Measurements from ENCODE around the gene CLUH.
"Not testable (repeated sequence)": the region's sequence is repeated elsewhere in the genome, so short reads cannot be mapped to it uniquely, and the experiment has no call there.

CLUH gene

DNA sequence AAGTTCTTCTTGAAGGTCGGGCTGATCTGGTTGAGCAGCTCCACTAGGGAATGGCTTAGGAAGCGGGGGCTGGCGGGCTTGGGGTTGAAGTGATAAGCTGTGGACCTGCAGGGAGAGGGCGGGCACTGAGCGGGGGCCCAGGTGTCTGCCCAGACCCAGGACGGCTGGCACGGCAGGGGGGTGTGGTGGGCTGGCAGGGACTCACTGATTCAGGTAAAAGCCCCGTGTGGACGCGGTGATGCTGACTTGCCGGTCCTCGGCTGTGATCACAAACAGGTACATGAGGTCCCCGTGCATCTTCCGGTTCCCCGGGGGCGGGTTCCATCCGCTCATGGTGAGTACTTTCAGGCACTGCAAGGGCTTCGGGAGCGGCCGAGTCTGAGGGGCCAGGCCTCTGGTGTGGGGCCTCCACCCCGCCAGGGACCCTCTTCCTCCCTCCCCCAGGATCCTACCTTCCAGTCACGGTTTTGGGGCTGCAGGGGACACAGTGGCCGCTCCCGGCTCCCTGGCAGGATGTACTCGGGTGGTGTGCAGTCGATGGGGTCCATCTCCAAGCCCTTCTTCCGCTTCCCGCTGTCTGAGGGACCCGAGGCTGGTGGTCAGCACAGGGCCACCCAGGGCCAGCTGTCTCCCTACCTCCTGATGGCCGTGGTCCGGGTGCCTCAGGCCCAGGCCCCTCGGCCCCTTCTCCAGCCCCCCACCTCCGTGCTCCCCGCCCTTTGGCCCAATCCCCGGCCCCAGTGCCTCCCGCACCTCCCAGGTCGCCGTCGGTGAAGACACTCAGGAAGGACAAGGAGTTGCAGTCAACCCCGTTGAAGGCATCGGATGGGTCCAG lies 10.2 kb downstream of the CLUH start:
- no peak for DNase-seq

DNA sequence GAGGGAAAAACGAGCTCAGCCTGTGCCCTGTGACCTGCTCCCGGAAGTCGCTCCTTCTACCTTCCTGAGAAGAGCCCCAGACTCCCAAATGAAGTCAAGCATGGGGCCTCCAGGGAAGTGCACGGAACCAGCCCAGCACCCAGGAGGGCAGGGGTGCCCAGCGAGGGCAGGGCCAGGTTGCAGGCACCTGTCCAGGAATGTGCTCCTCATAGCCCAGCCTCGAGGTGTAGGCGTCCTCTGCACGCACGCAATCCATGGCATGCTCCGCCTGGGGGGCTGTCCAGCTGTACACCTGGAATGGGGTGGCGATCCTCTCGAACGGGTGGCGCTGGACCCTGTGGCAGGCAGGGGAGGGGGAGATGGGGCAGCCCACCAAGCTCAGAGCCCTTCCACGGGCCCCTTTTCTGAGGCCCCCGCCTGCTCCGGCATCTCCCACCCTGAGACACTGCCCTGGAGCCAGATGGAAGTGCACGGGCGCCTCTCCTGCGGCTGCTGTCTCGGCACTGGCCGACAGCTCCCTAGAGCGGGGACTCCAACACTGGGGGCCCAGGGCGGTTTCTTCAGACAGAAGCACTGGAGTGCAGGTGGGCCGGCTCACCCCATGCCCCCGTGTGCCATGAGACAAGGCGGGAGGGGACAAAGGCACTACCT lies 10.9 kb downstream of the CLUH start:
- DNase-seq: no peak

DNA sequence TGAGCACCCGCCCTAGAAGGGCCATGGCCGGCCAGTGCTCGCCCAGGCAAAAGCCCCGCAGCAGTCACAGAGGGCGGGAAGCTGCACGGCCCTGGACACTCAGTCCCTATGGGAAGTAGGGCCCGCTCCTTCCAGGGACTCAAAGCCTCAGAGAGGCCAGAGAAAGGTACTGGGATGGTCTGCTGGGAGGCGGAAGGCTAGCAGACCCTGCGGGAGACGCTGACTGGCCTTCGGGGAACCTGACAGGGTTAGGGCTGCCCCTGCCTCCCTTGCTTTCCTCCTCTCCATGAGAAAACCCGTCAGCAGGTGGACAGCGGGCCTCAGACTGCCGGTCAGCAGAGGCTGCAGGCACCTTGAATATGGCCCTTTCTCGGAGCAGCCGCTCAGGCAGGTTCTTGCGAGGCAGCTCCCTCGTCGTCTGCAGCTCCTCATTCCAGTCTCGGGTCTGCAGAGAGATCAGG lies 11.5 kb downstream of the CLUH start:
- no peak for DNase-seq

DNA sequence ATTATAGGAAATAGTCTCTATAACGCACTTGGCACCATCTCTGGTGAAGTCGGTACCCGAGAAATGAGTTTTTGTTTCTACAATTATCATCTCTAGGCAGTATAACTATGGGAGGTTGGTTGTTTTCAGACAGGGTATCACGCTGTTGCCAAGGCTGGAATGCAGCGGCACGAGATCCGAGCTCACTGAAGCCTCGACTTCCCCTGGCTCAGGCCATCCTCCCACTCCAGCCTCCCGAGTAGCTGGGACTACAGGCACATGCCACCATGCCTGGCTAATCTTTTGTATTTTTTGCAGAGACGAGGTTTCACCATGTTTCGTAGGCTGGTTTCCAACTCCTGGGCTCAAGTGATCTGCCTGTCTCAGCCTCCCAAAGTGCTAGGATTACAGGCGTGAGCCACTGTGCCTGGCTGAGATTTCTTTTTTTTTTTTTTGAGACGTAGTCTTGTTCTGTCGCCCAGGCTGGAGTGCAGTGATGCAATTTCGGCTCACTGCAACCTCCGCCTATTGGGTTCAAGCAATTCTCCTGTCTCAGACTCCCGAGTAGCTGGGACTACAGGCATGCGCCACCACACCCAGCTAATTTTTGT lies 12.3 kb downstream of the CLUH start:
- not testable (repeated sequence) for DNase-seq

DNA sequence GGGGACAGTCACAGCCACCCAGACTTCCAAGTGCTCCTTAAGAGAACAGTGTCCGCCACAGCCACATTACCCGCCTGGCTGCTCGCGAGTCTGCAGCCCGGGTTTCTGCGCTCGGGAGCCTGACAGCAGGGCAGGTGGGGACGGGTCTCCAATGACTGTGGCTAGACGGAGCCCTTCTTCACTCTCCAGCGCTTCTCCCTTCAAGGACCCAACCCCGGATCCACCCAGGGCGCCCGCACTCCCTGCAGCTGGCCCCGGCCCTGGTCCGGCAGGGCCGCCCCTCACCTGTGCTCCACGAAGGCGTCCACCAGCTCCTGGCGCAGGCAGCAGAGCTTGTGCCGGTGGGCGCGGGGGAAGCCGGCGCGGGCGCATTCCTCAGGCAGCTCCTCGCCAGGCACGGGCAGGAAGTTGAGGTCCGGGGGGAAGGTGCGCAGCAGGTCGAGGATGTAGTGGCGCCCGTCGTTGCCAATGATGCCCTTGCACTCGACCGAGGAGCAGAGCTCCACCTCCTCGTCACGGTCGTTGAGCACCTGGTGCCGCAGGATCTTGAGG lies 13.9 kb downstream of the CLUH start:
- no peak for DNase-seq

DNA sequence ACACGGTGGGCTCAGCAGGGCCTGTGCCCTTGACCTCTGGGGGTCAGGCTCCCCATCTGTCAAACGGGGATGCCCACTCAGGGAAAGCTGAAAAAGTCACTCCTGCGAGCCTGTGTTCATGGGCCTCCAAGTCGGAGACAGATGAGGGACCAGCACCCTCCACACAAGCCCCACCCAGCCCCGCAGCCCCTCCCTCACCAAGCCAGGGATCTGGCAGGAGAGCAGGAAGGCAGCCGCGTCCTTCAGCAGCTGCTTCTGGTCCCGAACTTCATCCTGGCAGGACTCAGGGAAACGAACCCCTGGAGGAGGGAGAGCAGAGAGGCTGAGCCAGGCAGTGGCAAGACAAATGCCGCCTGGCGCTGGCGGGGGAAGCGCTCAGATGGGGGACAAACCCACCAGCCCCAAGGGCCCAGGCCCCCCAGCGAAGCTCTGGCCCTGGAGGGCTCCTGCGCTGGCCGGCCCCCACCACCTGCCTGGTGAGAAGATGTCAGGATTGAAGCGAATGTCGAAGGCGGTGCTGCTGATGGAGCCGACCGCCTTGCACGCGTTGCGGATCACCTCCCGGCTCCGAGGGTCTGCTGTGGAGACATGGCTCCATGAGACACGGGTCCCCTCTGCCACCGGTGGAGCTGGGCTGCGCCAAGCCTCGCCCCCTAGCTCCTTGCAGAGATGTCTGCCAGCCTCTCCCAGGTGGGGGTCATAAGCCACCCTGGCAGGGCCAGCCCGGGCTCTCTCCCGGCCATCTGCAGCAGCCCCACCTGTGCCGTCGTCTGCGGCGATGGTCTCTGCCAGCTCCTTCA lies 15.4 kb downstream of the CLUH start:
- DNase-seq: no peak

DNA sequence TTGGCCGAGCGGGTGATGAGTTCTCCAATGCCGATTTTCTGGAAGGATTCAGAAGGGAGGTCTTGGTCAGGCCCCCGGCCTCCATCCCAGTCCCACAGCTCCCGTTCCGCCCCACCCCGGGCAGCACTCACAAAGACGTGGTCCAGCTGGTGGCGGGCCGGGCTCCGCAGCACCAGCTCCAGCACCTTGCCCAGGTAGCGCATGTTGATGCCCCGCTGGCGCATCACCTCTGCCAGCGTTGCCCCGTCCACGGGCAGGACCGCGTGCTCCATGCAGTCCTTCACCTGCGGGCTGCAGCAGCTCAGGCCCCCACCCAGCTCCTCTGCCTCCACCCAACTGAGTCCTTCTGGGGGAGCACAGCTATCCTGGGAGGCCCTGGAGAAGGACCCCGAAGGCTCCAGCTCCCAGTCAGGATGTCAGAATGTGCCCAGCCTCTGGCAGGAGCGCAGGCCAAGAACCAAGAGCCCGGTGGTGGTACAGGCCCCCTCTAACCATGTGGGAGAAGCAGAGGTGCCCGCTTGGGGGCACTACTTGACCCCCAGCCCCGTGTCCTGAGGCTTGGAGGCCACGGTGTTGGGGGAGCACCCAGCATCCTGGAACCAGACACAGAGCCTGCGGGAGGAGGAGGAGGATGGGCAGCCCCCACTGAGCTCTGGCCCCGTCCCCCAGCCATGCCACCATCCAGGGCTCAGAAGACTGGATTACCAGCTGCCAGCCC lies 16.2 kb downstream of the CLUH start:
- DNase-seq: no peak

DNA sequence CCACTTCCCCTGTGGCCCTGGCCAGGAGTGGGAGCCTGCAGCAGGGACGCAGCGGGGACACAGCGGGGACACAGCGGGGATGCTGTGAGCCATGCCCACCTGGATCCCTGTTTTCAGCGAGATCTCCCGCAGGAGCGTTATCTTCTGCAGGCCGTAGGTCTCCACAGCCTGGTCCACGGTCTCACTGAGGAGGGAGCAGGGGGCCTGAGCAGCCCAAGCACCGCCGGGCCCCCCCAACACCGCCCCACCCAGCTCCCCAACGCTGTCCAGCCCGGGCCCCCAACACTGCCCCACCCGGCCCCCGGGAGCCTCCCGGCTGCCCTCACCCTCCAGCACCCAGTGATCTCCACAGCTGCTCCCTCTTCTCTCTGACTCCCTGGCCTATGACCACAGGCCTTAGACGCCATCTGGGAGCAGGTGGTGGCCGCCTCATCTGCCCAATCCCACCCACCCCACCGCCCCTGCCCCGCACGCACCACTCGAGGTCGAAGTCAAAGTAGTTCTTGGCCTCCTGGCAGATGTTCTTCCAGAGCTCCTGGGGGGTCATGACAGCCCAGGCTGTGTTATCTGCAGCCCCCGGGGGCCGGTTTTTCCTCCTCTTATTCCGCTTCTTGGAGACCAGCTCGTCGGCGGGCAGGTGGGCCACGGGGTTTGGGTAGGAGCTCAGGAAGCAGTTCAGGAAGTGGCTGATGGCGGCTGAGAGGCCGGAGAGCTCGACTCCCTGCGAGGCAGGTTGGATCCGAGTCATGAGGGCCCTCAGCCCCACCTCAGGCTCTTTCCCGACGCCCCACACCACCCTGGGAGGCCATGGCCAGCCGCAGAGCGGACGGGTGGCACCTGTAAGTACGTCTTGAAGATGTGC lies 17.0 kb downstream of the CLUH start:
- no peak for DNase-seq

DNA sequence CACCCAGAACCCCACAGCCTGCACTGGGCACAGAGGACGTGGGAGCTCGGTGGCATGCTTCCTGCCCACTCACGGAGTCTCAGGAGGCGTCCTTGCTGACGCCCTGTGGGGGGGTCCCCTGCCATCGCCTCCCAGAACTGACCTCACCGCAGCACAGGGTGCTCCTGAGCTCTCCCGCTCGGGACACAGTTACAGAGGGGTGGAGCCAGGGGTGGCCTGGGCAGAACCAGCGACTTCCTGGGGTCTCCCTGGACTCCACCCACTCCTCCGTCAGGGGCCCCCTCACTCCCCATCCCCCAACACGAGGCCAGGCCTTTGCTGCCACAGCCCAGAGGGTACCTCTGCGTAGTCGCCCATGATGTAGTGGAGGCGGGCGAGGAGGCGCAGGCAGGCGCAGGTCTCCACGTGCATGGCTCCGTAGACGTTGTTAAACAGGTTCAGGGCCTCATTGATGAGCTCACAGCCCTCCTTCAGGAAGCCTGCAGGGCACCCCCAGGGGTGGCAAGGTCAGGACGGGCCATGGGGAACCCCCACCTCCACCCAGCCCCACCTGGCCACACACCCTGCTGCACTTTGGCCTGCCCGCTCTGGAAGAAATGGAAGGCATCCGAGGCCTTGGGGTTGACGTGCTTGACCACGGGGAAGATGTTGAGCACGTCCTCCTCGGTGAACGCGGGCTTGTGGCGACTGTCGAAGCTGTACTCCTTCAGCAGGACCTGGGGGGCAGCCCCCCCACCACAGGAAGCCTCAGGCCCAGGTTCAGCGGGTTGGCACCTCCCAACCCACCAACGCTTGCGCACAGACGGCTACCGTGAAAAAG lies 17.8 kb downstream of the CLUH start:
- DNase-seq: no peak

DNA sequence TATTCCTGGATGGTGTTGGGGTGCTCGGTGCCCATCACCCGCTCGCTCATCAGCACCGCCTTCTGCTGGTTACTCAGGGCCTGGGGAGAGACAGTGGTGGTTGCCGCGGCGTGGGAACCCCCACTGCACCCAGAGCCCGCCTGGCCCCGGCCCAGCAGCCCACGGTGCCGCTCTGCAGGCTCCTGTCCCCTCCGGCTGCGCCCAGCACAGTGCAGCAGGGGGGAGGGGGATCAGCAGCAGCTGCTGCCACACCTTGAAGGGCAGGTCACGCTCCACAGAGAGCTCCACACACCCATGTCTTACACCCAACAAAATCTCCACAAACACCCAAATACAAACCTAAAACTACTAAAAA lies 18.8 kb downstream of the CLUH start:
- DNase-seq: no peak

DNA sequence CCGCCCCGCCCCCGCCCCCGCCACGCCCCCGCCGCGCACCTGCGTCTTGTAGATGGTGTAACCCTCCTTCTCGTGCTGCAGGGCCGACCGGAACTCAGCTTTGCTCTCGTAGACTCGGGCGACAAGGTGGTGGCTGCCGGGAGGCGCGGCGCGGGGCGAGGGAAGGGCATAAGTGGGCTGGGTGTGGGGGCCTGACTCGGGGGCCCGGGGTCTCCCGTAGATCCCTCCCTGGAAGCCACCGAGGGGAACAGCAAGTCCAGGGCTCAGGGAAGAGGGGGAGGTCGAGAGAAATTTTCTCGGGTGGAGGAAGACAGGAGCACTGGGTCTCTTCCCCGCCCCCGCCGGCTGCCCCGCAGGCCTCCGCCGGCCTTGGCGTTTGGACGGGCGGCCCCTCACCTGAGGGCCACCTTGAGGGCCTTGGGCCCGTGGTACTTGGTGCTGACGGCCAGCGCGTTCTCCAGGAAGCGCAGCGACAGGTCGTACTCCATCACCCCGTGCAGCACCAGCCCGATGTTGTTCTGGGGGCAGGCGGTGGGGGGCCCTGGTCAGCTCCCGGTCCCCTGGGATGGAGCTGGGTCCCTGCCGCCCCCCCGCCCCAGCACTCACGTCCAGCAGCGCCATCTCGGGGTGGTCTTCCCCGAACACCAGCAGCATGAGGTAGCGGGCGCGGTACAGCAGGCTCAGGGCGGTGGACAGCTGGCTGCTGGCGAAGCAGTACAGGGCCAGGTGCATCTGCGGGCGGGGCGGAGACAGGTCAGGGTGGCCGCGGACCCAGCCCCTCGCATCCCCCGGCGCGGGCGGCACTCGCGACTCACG lies 19.4 kb downstream of the CLUH start:
- DNase-seq: no peak

DNA sequence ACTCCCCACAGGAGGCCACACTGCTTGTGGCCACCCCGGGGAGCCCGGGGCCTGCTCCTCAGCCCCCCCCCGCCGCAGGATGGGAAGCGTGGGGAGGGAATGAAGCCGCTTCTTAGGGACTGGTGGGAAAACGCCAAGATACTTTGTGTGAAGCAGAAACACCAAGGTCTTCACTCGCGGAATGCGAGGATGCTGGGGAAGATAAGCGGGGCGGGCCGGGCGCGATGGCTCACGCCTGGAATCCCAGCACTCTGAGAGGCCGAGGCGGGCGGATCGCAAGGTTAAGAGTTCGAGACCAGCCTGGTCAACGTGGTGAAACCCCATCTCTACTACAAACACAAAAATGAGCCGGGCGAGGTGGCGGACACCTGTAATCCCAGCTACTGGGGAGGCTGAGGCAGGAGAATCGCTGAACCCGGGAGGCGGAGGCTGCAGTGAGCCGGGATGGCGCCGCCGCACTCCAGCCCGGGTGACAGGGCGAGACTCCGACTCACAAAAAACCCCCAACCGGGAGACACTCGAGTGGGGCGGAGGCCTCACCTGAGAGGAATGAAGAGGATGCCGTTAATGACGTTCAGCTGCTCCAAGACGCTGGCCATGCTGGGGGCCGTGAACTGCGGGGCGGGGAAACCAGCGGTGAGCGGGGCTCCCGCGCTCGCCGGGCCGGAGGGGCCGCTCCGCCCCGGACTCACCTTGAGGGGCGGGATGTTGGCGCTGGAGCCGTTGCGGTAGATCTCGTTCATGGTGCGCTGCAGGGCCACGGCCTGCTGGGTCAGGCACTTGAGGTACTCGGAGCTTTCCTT lies 20.3 kb downstream of the CLUH start:
- DNase-seq: no peak

DNA sequence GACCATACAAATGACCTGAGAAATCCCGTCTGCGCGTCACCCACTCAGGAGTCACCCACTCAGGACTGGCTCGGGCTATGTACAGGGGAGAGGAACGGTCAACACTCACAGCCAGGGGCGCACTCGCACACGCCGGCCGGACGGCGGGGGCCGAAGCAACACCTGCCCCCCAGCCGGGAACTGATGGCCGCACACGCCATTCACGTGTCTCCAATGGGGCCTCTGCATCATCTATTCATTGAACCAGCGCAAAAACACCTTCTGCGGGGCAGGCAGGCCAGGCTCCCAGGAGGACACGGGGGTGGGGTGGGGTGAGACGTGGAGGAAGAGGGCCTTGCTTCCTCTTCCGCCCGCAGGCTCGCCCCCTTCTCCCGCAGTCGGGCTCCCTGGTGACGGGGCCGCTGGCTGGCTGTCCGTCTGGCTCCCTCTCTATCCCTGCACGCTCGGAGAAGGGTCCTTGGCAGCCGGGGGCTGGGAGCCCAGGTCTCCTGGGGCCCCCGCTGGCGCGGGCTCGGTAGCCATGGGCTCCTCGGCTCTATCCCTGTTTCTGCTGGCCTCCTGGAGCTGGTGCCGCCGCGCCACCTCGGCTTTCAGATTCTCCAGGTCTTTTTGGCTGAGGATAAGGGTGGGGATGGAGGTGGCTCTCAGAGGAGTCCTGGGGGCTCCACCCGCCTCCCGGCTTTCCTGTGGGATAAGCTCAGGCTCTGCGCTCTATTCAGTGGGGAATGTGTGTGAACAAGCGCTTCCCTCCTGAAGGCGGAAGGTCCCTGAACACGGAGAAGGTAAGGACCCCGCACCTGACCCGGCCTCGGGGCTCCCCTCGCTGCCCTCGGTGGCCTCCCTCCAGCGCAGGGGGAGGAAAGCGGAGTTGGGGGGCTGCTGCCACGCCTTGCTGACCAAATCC lies 21.1 kb downstream of the CLUH start:
- DNase-seq: no peak

DNA sequence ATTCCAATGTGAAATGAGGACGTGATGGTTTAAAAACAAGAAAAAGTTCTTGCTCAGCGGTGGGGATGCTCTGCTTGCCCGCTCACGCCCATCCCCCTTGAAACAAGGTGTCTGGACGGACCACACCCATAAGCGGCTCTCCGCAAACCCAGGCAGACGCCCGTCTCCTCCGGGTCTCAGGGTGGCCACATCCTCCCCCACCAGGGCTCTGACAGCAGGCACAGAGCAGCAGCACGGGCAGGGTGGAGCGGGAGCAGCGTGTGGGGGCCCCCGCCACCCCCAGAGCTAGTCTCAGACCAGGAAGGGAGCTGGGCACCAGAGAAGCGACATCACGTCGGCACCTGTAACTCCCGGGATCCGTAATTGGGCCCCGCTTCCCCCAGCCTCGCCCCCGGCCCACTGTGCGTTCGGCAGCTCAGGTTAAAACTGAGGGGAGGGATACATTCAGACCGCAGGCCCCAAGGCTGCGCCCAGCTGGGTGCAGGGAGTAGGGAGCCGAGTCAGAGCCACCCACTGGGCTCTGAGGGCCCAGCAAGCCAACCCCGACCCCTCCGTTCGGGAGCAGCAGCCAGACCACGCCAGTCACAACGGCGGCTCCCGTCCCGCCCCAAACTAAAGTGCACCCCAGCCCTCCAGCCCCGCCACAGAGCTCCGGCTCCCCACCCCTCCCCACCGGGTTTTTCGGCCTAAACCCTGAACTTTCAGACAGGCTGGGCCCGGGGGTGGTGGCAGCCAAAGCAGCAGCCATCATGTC lies 22.0 kb downstream of the CLUH start:
- no peak for DNase-seq

DNA sequence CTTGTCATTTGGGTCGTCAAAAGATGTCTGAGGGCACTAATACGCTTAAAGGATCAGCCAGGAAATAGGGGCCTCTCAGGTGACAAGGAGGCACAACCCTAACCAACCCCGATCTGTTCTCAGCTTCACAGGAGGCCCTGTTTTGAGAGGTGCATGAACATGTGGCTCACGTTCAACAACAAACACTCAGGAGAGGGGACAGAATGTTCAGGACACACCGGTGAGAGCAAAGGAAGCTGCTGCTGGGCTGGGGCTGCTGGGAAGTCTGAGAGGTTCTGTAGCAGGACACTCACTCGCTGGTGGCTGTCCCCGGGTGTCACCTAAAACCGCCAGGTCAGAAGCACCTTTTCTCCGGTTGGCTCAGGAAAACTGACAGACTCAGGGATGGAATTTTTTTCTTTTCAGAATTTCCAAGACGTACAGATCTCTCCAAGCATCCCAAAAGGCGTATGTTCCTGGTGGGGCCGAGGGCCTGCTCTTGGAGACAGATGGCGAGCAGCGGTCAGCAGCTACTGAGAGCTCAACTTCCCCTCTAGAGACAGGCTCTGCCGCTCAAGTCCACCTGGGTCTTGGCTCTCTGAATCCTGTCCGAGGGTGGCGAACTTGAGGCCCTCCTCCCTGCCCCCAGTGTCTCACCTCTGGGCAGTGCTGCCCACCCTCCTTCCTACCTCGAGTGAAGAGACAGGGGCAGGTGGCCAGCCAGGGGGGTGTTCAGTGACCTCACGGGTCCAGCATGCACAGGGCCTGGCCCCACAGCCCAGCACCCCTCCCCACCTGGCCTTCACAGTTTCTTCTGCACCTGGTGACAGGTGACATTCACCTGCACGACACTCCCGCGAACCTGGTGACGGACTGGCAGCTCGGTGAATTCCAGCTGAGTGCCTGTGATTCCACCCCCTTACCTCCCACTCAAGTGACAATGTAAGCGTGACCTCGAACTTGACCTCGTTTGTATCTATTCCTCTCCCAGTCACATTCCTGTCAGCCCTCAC lies 22.9 kb downstream of the CLUH start:
- no peak for DNase-seq

DNA sequence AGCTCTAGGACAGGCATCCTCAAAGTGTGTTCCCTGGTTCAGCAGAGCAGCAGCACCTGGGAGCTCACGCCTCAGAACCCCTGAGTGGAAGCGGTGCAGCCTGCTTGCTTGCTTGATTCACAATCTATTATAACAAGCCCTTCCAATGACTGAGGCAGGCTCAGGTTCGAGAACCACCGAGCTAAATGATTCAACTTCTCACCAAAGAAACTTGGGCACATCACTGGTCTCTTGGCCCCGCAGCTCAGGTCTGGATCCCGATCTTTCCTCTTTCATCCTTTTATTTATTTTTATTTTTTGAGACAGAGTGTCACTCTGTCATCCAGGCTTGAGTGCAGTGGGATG lies 24.5 kb downstream of the CLUH start:
- DNase-seq: no peak
